Ovary (tissue), 9 donors: Measurements from ENCODE around the gene MOB3A. TPM values are rescaled to one million over a fixed set of nuclear protein-coding genes. Genes with fewer than 3 reads are reported as not detected.

Experiments
- DNase-seq, 5 donors: peaks; one replicate each; pipeline ENCODE4 v3.0.0-alpha.2; 2019 to 2020
- H3K27ac ChIP-seq, 2 donors: fragments of 200-600 bp; one replicate each; pipeline versions ENCODE4 v1.5.1 to v1.8.0; 2019 to 2022
- H3K27me3 ChIP-seq: fragments of 200-600 bp; one replicate; pipeline ENCODE4 v1.8.0; 2022
- H3K36me3 ChIP-seq: fragments of 200-600 bp; sonication (generic); one replicate; pipeline ENCODE4 v1.5.1; 2019
- H3K4me1 ChIP-seq: one replicate; pipeline ENCODE4 v1.8.1; 2013; ENCODE audit warnings: mild to moderate bottlenecking, moderate library complexity; ENCODE audit not compliant: insufficient read depth
- H3K4me3 ChIP-seq: fragments of 200-600 bp; sonication (generic); one replicate; pipeline ENCODE4 v1.5.1; 2017
- H3K9me3 ChIP-seq, 2 donors: fragments of 200-600 bp in 1 of 2; sonication (generic) in 1 of 2; one replicate each; pipeline versions ENCODE4 v1.5.1 to v1.8.1; 2013 to 2019; ENCODE audit warnings: mild to moderate bottlenecking in 1 of 2, moderate library complexity in 1 of 2
- EP300 ChIP-seq: sonication (generic); formaldehyde crosslinking; IDR thresholded peaks from one replicate; pipeline ENCODE4 v1.6.1; 2017; ENCODE audit warnings: antibody characterized with exemption
- POLR2A ChIP-seq: fragments of 450-650 bp; IDR thresholded peaks from one replicate; pipeline ENCODE4 v1.6.1; 2017; ENCODE audit warnings: antibody characterized with exemption, mild to moderate bottlenecking, moderate library complexity
- WGBS, 3 donors: extraction: QIAGEN DNeasy Blood & Tissue Kit in 1 of 3; methylation state at CpG; one replicate each; pipeline versions ENCODE4 v1.1.5 to v1.1.7; 2013 to 2017; 5-methylcytosine and 5-hydroxymethylcytosine counted together
- intact Hi-C, 4 donors: fragments of 100-400 bp; cut with DNase I; formaldehyde crosslinking; loops; one replicate each; pipeline versions ENCODE4 v1.11.0 to v1.15.1; 2022 to 2023
- polyA plus RNA-seq, 2 donors: library from polyadenylated mRNA; stranded (reverse); fragments of 200-250 nt in 1 of 2; fragments of 350-450 nt in 1 of 2; fragmentation: Illumina TruSeq in 1 of 2; extraction: RNeasy Lipid Tissue Mini Kit (QIAGEN cat#74804) in 1 of 2; gene quantifications; one replicate each; pipeline ENCODE4 v1.2.3, GENCODE V29; 2013 to 2014
- total RNA-seq, 7 donors: library from RNA; depleted of rRNA in 2 of 7; stranded (reverse); fragments of >200 nt in 2 of 7; fragmentation: NEBNext Ultra II Directional in 3 of 7; extraction: Animal tissue kit (Norgen Biotek cat#: 25700) in 3 of 7; gene quantifications; one replicate each; pipeline versions ENCODE4 v1.1.0 to v1.2.4, GENCODE V29; 2016 to 2023
- TF ChIP-seq, protein P1 (sequence below), 3 donors: fragments of 450-650 bp in 2 of 3; fragments of 200-600 bp in 1 of 3; IDR thresholded peaks; one replicate each; pipeline versions ENCODE4 v1.5.1 to v1.8.0; 2016 to 2022; ENCODE audit warnings: antibody characterized with exemption in 3 of 3, mild to moderate bottlenecking in 1 of 3
- donor health status: DM: no; HTN: no; CAD: no; lungs with moderate emphysema.
- donor health status: DM: no; HTN: no; CAD: no.
- donor health status: Bipolar disorder and iron deficiency.
- donor health status: DM: yes; HTN: yes; CAD: no.
- donor health status: DM: no; HTN: no; CAD: no.
- donor health status: DM: yes; HTN: yes; CAD: no.

The MOB3A gene
- total and polyA plus RNA-seq, 9 donors, result 16.6 to 61.5 (median 44.1) TPM

GRCh38 chr19:2117215-2117960 is 21.3 kb upstream of the MOB3A start:
- Histone ChIP-seq H3K4me1 (no peaks in the 10 kb centered on the region), H3K27me3 (no peaks in the 10 kb centered on the region), H3K27ac (no peak overlapping the region), H3K4me3 (no peak overlapping the region), H3K9me3 (no peaks in the 10 kb centered on the region), H3K36me3 (no peaks in the 10 kb centered on the region)
- intact Hi-C loops, result no loop called here
- TF ChIP-seq, protein P1, sequence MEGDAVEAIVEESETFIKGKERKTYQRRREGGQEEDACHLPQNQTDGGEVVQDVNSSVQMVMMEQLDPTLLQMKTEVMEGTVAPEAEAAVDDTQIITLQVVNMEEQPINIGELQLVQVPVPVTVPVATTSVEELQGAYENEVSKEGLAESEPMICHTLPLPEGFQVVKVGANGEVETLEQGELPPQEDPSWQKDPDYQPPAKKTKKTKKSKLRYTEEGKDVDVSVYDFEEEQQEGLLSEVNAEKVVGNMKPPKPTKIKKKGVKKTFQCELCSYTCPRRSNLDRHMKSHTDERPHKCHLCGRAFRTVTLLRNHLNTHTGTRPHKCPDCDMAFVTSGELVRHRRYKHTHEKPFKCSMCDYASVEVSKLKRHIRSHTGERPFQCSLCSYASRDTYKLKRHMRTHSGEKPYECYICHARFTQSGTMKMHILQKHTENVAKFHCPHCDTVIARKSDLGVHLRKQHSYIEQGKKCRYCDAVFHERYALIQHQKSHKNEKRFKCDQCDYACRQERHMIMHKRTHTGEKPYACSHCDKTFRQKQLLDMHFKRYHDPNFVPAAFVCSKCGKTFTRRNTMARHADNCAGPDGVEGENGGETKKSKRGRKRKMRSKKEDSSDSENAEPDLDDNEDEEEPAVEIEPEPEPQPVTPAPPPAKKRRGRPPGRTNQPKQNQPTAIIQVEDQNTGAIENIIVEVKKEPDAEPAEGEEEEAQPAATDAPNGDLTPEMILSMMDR (IDR thresholded peaks at IDR 0.05), result no peak
- TF ChIP-seq EP300 (no peak), POLR2A (no peak)
- no peak for DNase-seq
- WGBS, 3 donors, result 86 to 93% (median 88%) methylated on average over 22 to 27 of the region's 27 CpGs

- no peaks in the 10 kb centered on the region for H3K27me3 ChIP-seq
- no peaks in the 10 kb centered on the region for H3K9me3 ChIP-seq
- H3K4me3 ChIP-seq, result no peak overlapping the region
- no peak for DNase-seq
- no peaks in the 10 kb centered on the region for H3K4me1 ChIP-seq
- 88 to 93% (median 88%) methylated on average over 23 to 25 of the region's 25 CpGs for WGBS, 3 donors
- no peak overlapping the region for H3K27ac ChIP-seq
- intact Hi-C loops, result no loop called here
- TF ChIP-seq POLR2A (no peak), EP300 (no peak)
- TF ChIP-seq, protein P1 (IDR thresholded peaks at IDR 0.05), result no peak
- H3K36me3 ChIP-seq, result no peaks in the 10 kb centered on the region
These were observed 20.4 kb upstream of the MOB3A start for GRCh38 chr19:2116507-2116906.

DNA sequence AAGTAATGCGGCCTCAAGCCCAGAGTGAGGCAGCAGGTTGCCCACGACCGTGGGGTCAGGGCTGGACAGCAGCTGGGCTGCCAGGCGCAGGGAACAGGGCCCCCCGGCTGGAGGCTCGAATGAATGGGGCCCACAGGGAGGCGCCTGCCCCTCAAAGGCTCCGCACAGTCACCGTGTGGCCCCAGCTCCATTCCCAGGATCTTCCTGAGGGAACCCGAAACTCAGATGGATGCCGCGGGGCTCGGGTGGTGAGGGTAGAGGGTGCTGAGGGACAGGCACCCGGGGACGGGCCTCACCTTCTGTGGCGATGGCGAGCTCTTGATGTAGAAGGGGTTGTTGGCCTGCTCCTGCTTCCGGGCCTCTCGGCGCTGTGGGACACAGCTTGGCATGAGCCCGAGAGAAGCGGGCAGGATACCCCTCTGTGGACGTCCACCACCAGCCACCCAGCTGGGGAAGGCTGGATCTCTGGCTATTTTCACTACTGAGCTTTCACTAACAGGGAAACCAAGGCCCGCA is 19.8 kb upstream of the MOB3A start:
- Histone ChIP-seq H3K4me3 (no peak overlapping the region), H3K4me1 (no peaks in the 10 kb centered on the region), H3K27me3 (no peaks in the 10 kb centered on the region), H3K36me3 (no peaks in the 10 kb centered on the region), H3K27ac (no peak overlapping the region), H3K9me3 (no peaks in the 10 kb centered on the region)
- no peak for DNase-seq
- TF ChIP-seq POLR2A (no peak), EP300 (no peak)
- TF ChIP-seq, protein P1 (IDR thresholded peaks at IDR 0.05), result no peak
- intact Hi-C loops, result no loop called here
- WGBS, 3 donors, result 84 to 93% (median 89%) methylated on average over 24 of the region's 24 CpGs

DNA sequence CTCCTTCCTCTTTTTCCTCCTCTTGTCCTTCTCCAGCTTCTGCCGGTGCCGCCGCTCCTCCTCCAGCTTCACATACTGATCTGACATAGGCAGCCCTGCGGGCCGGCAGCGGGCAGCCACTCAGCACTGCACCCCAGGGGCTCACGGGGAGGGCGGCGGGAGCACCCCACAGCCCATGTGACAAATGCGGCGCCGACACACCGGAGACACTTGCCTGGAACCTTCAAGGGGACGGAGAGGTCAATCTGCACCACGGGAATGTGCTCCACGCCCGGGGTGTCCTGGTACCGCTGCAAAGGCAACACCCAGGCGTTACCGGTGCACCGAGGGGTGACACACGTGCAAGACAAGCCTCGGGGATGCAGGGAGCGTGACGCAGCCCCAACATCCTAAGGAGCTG is 19.2 kb upstream of the MOB3A start:
- Histone ChIP-seq H3K9me3 (no peaks in the 10 kb centered on the region), H3K4me3 (no peak overlapping the region), H3K27ac (no peak overlapping the region), H3K4me1 (no peaks in the 10 kb centered on the region), H3K27me3 (no peaks in the 10 kb centered on the region), H3K36me3 (no peaks in the 10 kb centered on the region)
- TF ChIP-seq EP300, result no peak
- TF ChIP-seq, protein P1 (IDR thresholded peaks at IDR 0.05), result no peak
- TF ChIP-seq POLR2A, result no peak
- intact Hi-C loops, result no loop called here
- DNase-seq, result no peak
- WGBS, 3 donors, result 92 to 96% (median 93%) methylated on average over 25 of the region's 25 CpGs
